Measurements from ENCODE around the gene DHFR. TPM values are rescaled to one million over a fixed set of nuclear protein-coding genes. Genes with fewer than 3 reads are reported as not detected.

DHFR gene
- total and polyA plus RNA-seq, 2 of the 8 experiments (the other 6 are each of a cell fraction or from before 2014, with no cell fraction given): 46.4 to 88.9 TPM

- no peaks in the 10 kb centered on the region for H3K4me1 ChIP-seq (replicated peaks in 1 of 4; ENCODE audit: control insufficient read depth in 3 of 4, insufficient read depth in 4 of 4, low read length in 3 of 4)
- no peak overlapping the region for H2BK15ac ChIP-seq (ENCODE audit: low read length)
- no peak overlapping the region for H3K4me3 ChIP-seq (ENCODE audit: extremely low read depth in 1 of 4, insufficient read depth in 2 of 4, low read depth in 3 of 4, low read length in 4 of 4)
- H3K79me2 ChIP-seq (ENCODE audit: control insufficient read depth in 1 of 2, insufficient read depth in 2 of 2, low read length in 2 of 2): no peaks in the 10 kb centered on the region
- TF ChIP-seq HDAC2 (IDR thresholded peaks at IDR 0.05; ENCODE audit: borderline replicate concordance in 1 of 2, low read depth in 2 of 2, low read length in 2 of 2): no peak
- no peak for TF ChIP-seq E2F6 (IDR thresholded peaks at IDR 0.05)
- no peak for TF ChIP-seq FOSL1 (IDR thresholded peaks at IDR 0.05; ENCODE audit: insufficient read depth, low read depth, low read length)
- TF ChIP-seq TCF12 (IDR thresholded peaks at IDR 0.05; ENCODE audit: low read depth, low read length): no peak
- no peak for TF ChIP-seq CHD1 (IDR thresholded peaks at IDR 0.05; ENCODE audit: low read depth, low read length)
- no peak for TF ChIP-seq EP300 (IDR thresholded peaks at IDR 0.05; ENCODE audit: borderline replicate concordance in 1 of 2, low read depth in 2 of 2, low read length in 2 of 2)
- TF ChIP-seq RNF2 (IDR thresholded peaks at IDR 0.05; ENCODE audit: borderline replicate concordance, low read depth, low read length, missing control alignments, poor library complexity, severe bottlenecking): no peak
- no peak for TF ChIP-seq CBX5 (IDR thresholded peaks at IDR 0.05; ENCODE audit: low read depth, low read length)
- H4K5ac ChIP-seq (ENCODE audit: insufficient read length, low read depth, low read length): no peak overlapping the region
- no peak overlapping the region for H3K18ac ChIP-seq (ENCODE audit: extremely low read depth, low read length)
- FAIRE-seq (no peak), DNase-seq (ENCODE audit: low read depth in 1 of 2, low spot score in 2 of 2) (no peak)
- no peak overlapping the region for H2AK5ac ChIP-seq (ENCODE audit: low read depth, low read length)
- ChIA-PET POLR2A (ENCODE audit: partially characterized antibody) (interaction anchor here (2.4 kb wide), 1 partner anchor 10 kb away, joined by 6 read pairs; no protein-coding TSS in a partner anchor), CTCF (ENCODE audit: partially characterized antibody) (no interaction called here)
- no peak overlapping the region for H3K27ac ChIP-seq (ENCODE audit: low read depth, low read length)
- no peak overlapping the region for H3K4me2 ChIP-seq (ENCODE audit: insufficient read depth in 1 of 2, low read depth in 2 of 2, low read length in 2 of 2)
- H3K9me3 ChIP-seq (ENCODE audit: insufficient read depth in 2 of 2, low read depth in 1 of 2, low read length in 1 of 2): no peaks in the 10 kb centered on the region
- H2BK120ac ChIP-seq (replicated peaks; ENCODE audit: low read depth, low read length): no peak overlapping the region
- H3K9ac ChIP-seq (replicated peaks in 1 of 4; ENCODE audit: extremely low read depth in 1 of 4, low read depth in 3 of 4, low read length in 3 of 4): no peak overlapping the region
- H2AFZ ChIP-seq (ENCODE audit: low read length): no peak overlapping the region
- no peak overlapping the region for H2BK12ac ChIP-seq (ENCODE audit: low read depth, low read length)
- H4K8ac ChIP-seq (ENCODE audit: extremely low read depth, insufficient read depth, low read length): no peak overlapping the region
- H2BK5ac ChIP-seq (ENCODE audit: low read depth, low read length): no peak overlapping the region
- H3K14ac ChIP-seq (ENCODE audit: insufficient read length): no peak overlapping the region
- H4K91ac ChIP-seq (replicated peaks; ENCODE audit: insufficient read length, low read length): no peak overlapping the region
- H3K23me2 ChIP-seq (ENCODE audit: low read depth, low read length): no peaks in the 10 kb centered on the region
- H3K79me1 ChIP-seq (ENCODE audit: low read depth, low read length): no peaks in the 10 kb centered on the region
- no peak overlapping the region for H3K23ac ChIP-seq (ENCODE audit: insufficient read length)
- no peaks in the 10 kb centered on the region for H3K27me3 ChIP-seq (replicated peaks in 1 of 4; ENCODE audit: control insufficient read depth in 3 of 4, extremely low read depth in 1 of 4, insufficient read depth in 3 of 4, low read length in 3 of 4)
- H3K4ac ChIP-seq (replicated peaks; ENCODE audit: insufficient read length, low read depth, low read length): no peak overlapping the region
- 90% methylated on average over 1 of the region's 1 CpG; no CpG with 5 or more reads in 1 of the 2 experiments for WGBS, 2 experiments (ENCODE audit: extremely low coverage in 1 of 2, insufficient coverage in 1 of 2, insufficient read length in 1 of 2, insufficient replicate concordance in 2 of 2, low coverage in 1 of 2, low lambda C conversion rate in 2 of 2, missing lambda C conversion rate in 1 of 2)
- H4K20me1 ChIP-seq (replicated peaks in 1 of 2; ENCODE audit: control insufficient read depth in 1 of 2, insufficient read depth in 2 of 2, low read length in 2 of 2): no peaks in the 10 kb centered on the region
- H3K56ac ChIP-seq (replicated peaks; ENCODE audit: insufficient read length, low read depth, low read length): no peak overlapping the region
- H2BK20ac ChIP-seq (ENCODE audit: low read length): no peak overlapping the region
- no peaks in the 10 kb centered on the region for H3K36me3 ChIP-seq (ENCODE audit: control insufficient read depth in 2 of 4, insufficient read depth in 4 of 4, low read length in 3 of 4)
Observed at GRCh38 chr5:80619086-80619485, 35.7 kb downstream of the DHFR start.
